Thyroid gland (tissue), 4 donors: ENCODE results near the gene BANP. TPM values are rescaled to one million over a fixed set of nuclear protein-coding genes. Genes with fewer than 3 reads are reported as not detected.

Experiments
- DNase-seq, 2 donors: peaks; one replicate each; pipeline ENCODE4 v3.0.0-alpha.2; 2019
- H3K27ac ChIP-seq, 3 donors: fragments of 200-600 bp; sonication (generic); 1 replicate in 2 of 3; 2 replicates in 1 of 3; pipeline ENCODE4 v1.5.1; 2016 to 2019; ENCODE audit warnings: mild to moderate bottlenecking in 1 of 3, moderate library complexity in 1 of 3
- H3K27me3 ChIP-seq: fragments of 200-600 bp; sonication (generic); one replicate; pipeline ENCODE4 v1.5.1; 2019
- H3K36me3 ChIP-seq, 2 donors: fragments of 200-600 bp; sonication (generic); one replicate each; pipeline ENCODE4 v1.5.1; 2016 to 2019
- H3K4me1 ChIP-seq, 2 donors: fragments of 200-600 bp; sonication (generic); one replicate each; pipeline ENCODE4 v1.5.1; 2017 to 2019
- H3K4me3 ChIP-seq, 3 donors: fragments of 200-600 bp; sonication (generic); replicated peaks in 1 of 3; 1 replicate in 2 of 3; 2 replicates in 1 of 3; pipeline ENCODE4 v1.5.1; 2016; ENCODE audit warnings: mild to moderate bottlenecking in 1 of 3
- H3K9me3 ChIP-seq: fragments of 200-600 bp; sonication (generic); one replicate; pipeline ENCODE4 v1.5.1; 2017
- POLR2A ChIP-seq, 2 donors: fragments of 450-650 bp; IDR thresholded peaks; one replicate each; pipeline ENCODE4 v1.6.1; 2017; ENCODE audit warnings: antibody characterized with exemption in 2 of 2, mild to moderate bottlenecking in 2 of 2, moderate library complexity in 1 of 2
- WGBS, 2 donors: methylation state at CpG; one replicate each; pipeline ENCODE4 v1.1.5; 2017; 5-methylcytosine and 5-hydroxymethylcytosine counted together
- intact Hi-C: fragments of 100-400 bp; cut with DNase I; formaldehyde crosslinking; loops from one replicate; pipeline ENCODE4 v1.15.1; 2023
- total RNA-seq, 4 donors: library from RNA; depleted of rRNA; stranded (reverse); fragments of >200 nt; gene quantifications; one replicate each; pipeline ENCODE4 v1.2.3, GENCODE V29; 2016
- TF ChIP-seq, protein P1 (sequence below), 6 experiments: fragments of 200-600 bp in 3 of 6; fragments of 450-650 bp in 3 of 6; sonication (generic) in 3 of 6; IDR thresholded peaks; one replicate each; pipeline ENCODE4 v1.5.1; 2016 to 2019; ENCODE audit warnings: antibody characterized with exemption in 6 of 6, mild to moderate bottlenecking in 2 of 6, inconsistent platforms in 1 of 6, moderate library complexity in 1 of 6

BANP gene
- total RNA-seq, 4 donors from 2014 or later: 22.8 to 42.7 (median 29.8) TPM

- H3K36me3 ChIP-seq: peaks cover 12 to 13% of the 10 kb centered on the region in 2 donors
- intact Hi-C loops: no loop called here
- H3K4me1 ChIP-seq: no peaks in the 10 kb centered on the region
- no peaks in the 10 kb centered on the region for H3K27me3 ChIP-seq
- no peaks in the 10 kb centered on the region for H3K9me3 ChIP-seq
- H3K4me3 ChIP-seq: no peak overlapping the region
- H3K27ac ChIP-seq: no peak overlapping the region
- TF ChIP-seq POLR2A (IDR thresholded peaks at IDR 0.05): no peak
- TF ChIP-seq, protein P1, sequence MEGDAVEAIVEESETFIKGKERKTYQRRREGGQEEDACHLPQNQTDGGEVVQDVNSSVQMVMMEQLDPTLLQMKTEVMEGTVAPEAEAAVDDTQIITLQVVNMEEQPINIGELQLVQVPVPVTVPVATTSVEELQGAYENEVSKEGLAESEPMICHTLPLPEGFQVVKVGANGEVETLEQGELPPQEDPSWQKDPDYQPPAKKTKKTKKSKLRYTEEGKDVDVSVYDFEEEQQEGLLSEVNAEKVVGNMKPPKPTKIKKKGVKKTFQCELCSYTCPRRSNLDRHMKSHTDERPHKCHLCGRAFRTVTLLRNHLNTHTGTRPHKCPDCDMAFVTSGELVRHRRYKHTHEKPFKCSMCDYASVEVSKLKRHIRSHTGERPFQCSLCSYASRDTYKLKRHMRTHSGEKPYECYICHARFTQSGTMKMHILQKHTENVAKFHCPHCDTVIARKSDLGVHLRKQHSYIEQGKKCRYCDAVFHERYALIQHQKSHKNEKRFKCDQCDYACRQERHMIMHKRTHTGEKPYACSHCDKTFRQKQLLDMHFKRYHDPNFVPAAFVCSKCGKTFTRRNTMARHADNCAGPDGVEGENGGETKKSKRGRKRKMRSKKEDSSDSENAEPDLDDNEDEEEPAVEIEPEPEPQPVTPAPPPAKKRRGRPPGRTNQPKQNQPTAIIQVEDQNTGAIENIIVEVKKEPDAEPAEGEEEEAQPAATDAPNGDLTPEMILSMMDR (IDR thresholded peaks at IDR 0.05): no peak
- no peak for DNase-seq
- 94 to 95% methylated on average over 9 to 12 of the region's 12 CpGs for WGBS, 2 donors
Measured at GRCh38 chr16:88070341-88070740, 119.1 kb downstream of the BANP start.

DNA sequence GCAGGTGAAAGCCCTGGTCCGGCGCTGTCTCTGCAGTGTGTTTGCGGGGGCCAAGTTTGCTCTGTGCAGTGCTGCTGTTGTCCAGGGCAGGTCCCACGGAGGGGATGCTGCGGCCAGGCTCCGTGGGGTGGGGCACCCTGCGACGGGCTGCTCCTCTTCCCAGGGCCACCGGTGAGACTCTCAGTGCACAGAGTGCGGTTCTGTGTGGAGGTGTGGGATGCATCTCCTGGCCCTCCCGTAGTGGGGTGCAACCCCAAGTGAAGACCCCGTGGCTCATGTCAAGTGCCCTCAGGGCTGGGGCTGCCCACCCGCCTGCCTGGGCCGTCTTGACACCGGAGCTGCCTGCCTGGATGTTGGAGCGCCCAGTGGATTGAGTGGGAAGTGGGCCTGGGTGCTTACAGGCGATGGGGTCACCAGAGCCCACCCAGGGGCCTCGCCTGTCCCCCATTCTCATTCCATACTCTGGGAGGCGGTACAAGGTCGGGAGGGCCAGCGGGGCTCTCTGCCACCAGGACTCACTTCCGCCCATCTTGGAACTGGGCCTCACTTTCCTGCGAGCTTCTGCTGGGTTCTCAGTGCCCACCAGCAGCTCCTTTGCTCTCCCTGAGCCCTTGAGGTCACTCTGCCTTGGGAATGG, 119.9 kb downstream of the BANP start:
- Histone ChIP-seq H3K36me3 (peaks cover 12 to 13% of the 10 kb centered on the region in 2 donors), H3K4me1 (no peaks in the 10 kb centered on the region), H3K9me3 (no peaks in the 10 kb centered on the region), H3K27ac (no peak overlapping the region), H3K4me3 (no peak overlapping the region), H3K27me3 (no peaks in the 10 kb centered on the region)
- 92 to 100% methylated on average over 14 to 15 of the region's 23 CpGs for WGBS, 2 donors
- DNase-seq: no peak
- TF ChIP-seq, protein P1 (IDR thresholded peaks at IDR 0.05): no peak
- intact Hi-C loops: no loop called here

DNA sequence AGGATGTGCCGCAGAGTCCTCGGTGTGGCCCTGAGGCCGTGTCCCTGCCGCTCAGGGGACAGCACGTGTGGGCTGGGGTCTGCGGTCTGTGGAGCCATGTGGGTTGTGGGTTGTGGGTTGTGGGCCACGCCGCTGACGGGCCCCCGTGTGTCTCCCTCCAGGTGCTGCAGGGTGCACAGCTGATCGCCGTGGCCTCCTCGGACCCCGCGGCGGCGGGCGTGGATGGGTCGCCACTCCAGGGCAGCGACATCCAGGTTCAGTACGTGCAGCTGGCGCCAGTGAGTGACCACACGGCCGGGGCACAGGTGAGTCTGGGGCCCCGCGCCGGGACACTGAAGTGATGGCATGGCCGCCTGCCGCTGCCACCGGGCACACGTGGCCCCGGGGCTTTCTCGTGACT, 120.7 kb downstream of the BANP start:
- no peaks in the 10 kb centered on the region for H3K9me3 ChIP-seq
- H3K27me3 ChIP-seq: no peaks in the 10 kb centered on the region
- H3K4me1 ChIP-seq: no peaks in the 10 kb centered on the region
- no peak overlapping the region for H3K4me3 ChIP-seq
- peaks cover 12 to 13% of the 10 kb centered on the region in 2 donors for H3K36me3 ChIP-seq
- no peak for DNase-seq
- intact Hi-C loops: no loop called here
- TF ChIP-seq, protein P1 (IDR thresholded peaks at IDR 0.05): no peak
- TF ChIP-seq POLR2A (IDR thresholded peaks at IDR 0.05): no peak
- 92 to 99% methylated on average over 6 to 32 of the region's 33 CpGs for WGBS, 2 donors
- no peak overlapping the region for H3K27ac ChIP-seq

GRCh38 chr16:88072571-88073001, 121.4 kb downstream of the BANP start:
- Histone ChIP-seq H3K27ac (no peak overlapping the region), H3K4me1 (no peaks in the 10 kb centered on the region), H3K9me3 (no peaks in the 10 kb centered on the region), H3K4me3 (no peak overlapping the region), H3K36me3 (peaks cover 12 to 13% of the 10 kb centered on the region in 2 donors), H3K27me3 (no peaks in the 10 kb centered on the region)
- DNase-seq: no peak
- 90 to 93% methylated on average over 4 to 14 of the region's 23 CpGs for WGBS, 2 donors
- intact Hi-C loops: no loop called here
- no peak for TF ChIP-seq POLR2A (IDR thresholded peaks at IDR 0.05)
- TF ChIP-seq, protein P1 (IDR thresholded peaks at IDR 0.05): no peak

DNA sequence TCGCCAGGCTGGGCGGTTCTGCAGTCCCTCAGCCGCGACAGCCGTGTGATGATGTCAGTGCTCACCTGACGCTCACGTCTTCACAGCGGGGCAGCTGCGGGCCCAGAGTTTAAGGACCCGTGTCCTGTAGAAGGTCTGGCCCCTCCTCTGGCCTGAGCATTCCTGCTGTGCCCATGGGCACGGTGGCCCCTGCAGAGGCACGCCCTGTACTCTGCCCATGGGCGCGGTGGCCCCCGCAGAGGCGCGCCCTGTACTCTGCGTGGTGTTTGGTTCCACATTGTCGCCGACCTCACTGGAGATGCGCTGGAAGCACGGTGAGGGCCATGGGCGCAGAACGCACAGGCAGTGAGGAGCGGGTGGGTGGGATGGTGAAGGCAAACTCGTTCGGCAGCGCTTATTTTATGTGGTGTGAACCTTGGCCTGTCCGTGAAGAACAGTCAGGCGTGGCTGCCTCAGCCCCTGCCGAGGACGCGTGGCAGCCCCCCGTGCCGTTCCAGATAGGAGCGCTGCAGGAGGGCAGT, 122.0 kb downstream of the BANP start:
- DNase-seq: no peak

More for the DNA sequence above, 122.0 kb downstream of the BANP start:
- 96% methylated on average over 26 to 29 of the region's 36 CpGs for WGBS, 2 donors
- peaks cover 12 to 17% of the 10 kb centered on the region in 2 donors for H3K36me3 ChIP-seq
- TF ChIP-seq, protein P1 (IDR thresholded peaks at IDR 0.05): no peak
- TF ChIP-seq POLR2A (IDR thresholded peaks at IDR 0.05): no peak
- no peaks in the 10 kb centered on the region for H3K27me3 ChIP-seq
- no peak overlapping the region for H3K27ac ChIP-seq
- H3K9me3 ChIP-seq: no peaks in the 10 kb centered on the region
- H3K4me3 ChIP-seq: no peak overlapping the region
- intact Hi-C loops: no loop called here
- no peaks in the 10 kb centered on the region for H3K4me1 ChIP-seq
